K562 (cell line): ENCODE results near the gene SYMPK. TPM values are rescaled to one million over a fixed set of nuclear protein-coding genes. Genes with fewer than 3 reads are reported as not detected.

Experiments used
- ATAC-seq: fragments of 200-7000 bp; cut with Tn5 transposase; 3 replicates; pipeline ENCODE4 v1.9.1; 2020; ENCODE audit warnings: moderate library complexity
- BruUV-seq: library from RNA; stranded (reverse); fragments of 400-500 nt; replicated peaks from 2 replicates; lab custom pipeline; 2021; lab: Mats Ljungman, UMichigan
- CTCF ChIA-PET: fragments of 300-600 bp; formaldehyde crosslinking; extraction: SDS; loops from one replicate; lab custom pipeline; 2021; ENCODE audit warnings: low intra/inter-chr PET ratio; lab: Yijun Ruan, JAX
- POLR2A ChIA-PET: fragments of 300-600, 350-650 bp; sonication (Branson Sonifier 250); formaldehyde crosslinking; extraction: SDS; loops from one replicate; lab custom pipeline; 2021; ENCODE audit warnings: antibody characterized with exemption, inconsistent platforms; lab: Yijun Ruan, JAX
- DNase-seq, 4 experiments: peaks; one replicate each; pipeline versions ENCODE4 v3.0.0 to v3.0.0-alpha.2; 2011 to 2018; ENCODE audit warnings: low spot score in 3 of 4, mixed read lengths in 3 of 4; ENCODE audit errors: extremely low read depth in 1 of 4
- FAIRE-seq: peaks from 2 replicates; lab custom pipeline; 2011; peaks lifted over from hg19 to GRCh38; lab: Jason Lieb, UNC
- H2AFZ ChIP-seq: 2 replicates; pipeline ENCODE4 v1.6.0; 2011; ENCODE audit warnings: low read depth, low read length, control low read depth, inconsistent platforms
- H3K27ac ChIP-seq: fragments of 200-600 bp; 3 replicates; pipeline ENCODE4 v1.8.0; 2011; ENCODE audit warnings: low read depth, mild to moderate bottlenecking, control low read depth, inconsistent platforms, low read length, moderate library complexity, mixed read lengths; ENCODE audit errors: extremely low read depth
- H3K27me3 ChIP-seq, 2 experiments: fragments of 300-600 bp in 1 of 2; 2 replicates in 1 of 2; 3 replicates in 1 of 2; pipeline versions ENCODE4 v1.6.0 to v1.8.0; 2011; ENCODE audit warnings: inconsistent platforms in 2 of 2, low read length in 2 of 2, mild to moderate bottlenecking in 1 of 2, mixed read lengths in 1 of 2, moderate library complexity in 1 of 2; ENCODE audit not compliant: control insufficient read depth in 2 of 2, insufficient read depth in 2 of 2
- H3K36me3 ChIP-seq: fragments of 300-600 bp; 3 replicates; pipeline ENCODE4 v1.8.0; 2011; ENCODE audit warnings: mild to moderate bottlenecking, low read length, inconsistent platforms; ENCODE audit not compliant: control insufficient read depth, insufficient read depth
- H3K4me1 ChIP-seq, 2 experiments: fragments of 200-600 bp in 1 of 2; replicated peaks in 1 of 2; 2 replicates in 1 of 2; 3 replicates in 1 of 2; pipeline versions ENCODE4 v1.5.1 to v1.8.0; 2011; ENCODE audit warnings: inconsistent platforms in 2 of 2, low read length in 2 of 2, mild to moderate bottlenecking in 1 of 2, mixed read lengths in 1 of 2, moderate library complexity in 1 of 2; ENCODE audit not compliant: control insufficient read depth in 2 of 2, insufficient read depth in 2 of 2
- H3K4me2 ChIP-seq: 2 replicates; pipeline ENCODE4 v1.6.1; 2011; ENCODE audit warnings: low read length, control low read depth, inconsistent platforms, mixed read lengths; ENCODE audit not compliant: insufficient read depth
- H3K4me3 ChIP-seq: fragments of 200-600 bp; sonication (generic), shearing (Covaris generic); 2 replicates; pipeline ENCODE4 v1.5.1; 2016; ENCODE audit warnings: control low read depth, inconsistent platforms
- H3K79me2 ChIP-seq: fragments of 200-600 bp; 3 replicates; pipeline ENCODE4 v1.8.0; 2011; ENCODE audit warnings: low read length, inconsistent platforms; ENCODE audit not compliant: control insufficient read depth, insufficient read depth
- H3K9ac ChIP-seq, 2 experiments: 2 replicates each; pipeline versions ENCODE4 v1.6.0 to v1.6.1; 2011; ENCODE audit warnings: low read depth in 2 of 2, low read length in 2 of 2, control low read depth in 1 of 2, inconsistent platforms in 1 of 2, mild to moderate bottlenecking in 1 of 2, mixed read lengths in 1 of 2; ENCODE audit not compliant: insufficient read depth in 1 of 2
- H3K9me1 ChIP-seq: one replicate; pipeline ENCODE4 v1.6.0; 2011; ENCODE audit warnings: inconsistent platforms, mild to moderate bottlenecking, low read length, moderate library complexity; ENCODE audit not compliant: control insufficient read depth, insufficient read depth
- H3K9me3 ChIP-seq: replicated peaks from 2 replicates; pipeline ENCODE4 v1.5.1; 2011; ENCODE audit warnings: low read depth, low read length, inconsistent platforms; ENCODE audit not compliant: control insufficient read depth, insufficient read depth
- H4K20me1 ChIP-seq: replicated peaks from 2 replicates; pipeline ENCODE4 v1.6.1; 2011; ENCODE audit warnings: low read length, inconsistent platforms, mixed read lengths; ENCODE audit not compliant: control insufficient read depth, insufficient read depth
- BRD4 ChIP-seq: fragments of 200-600 bp; sonication (generic); IDR thresholded peaks from 2 replicates; pipeline ENCODE4 v1.6.1; 2017; ENCODE audit warnings: inconsistent platforms
- CBFB ChIP-seq: sonication (generic); formaldehyde crosslinking; IDR thresholded peaks from 2 replicates; pipeline ENCODE4 v1.4.0; 2020; ENCODE audit warnings: mild to moderate bottlenecking, missing genetic modification reagents
- COPS2 ChIP-seq: fragments of 450-650 bp; conservative IDR thresholded peaks from 2 replicates; pipeline ENCODE4 v1.6.1; 2016; ENCODE audit warnings: mild to moderate bottlenecking, moderate library complexity
- FOXP1 ChIP-seq: sonication (generic); formaldehyde crosslinking; IDR thresholded peaks from 2 replicates; pipeline ENCODE4 v1.8.0; 2022; ENCODE audit warnings: mild to moderate bottlenecking, missing genetic modification reagents
- HNRNPL ChIP-seq: fragments of 200-400 bp; formaldehyde crosslinking; IDR thresholded peaks from 2 replicates; pipeline ENCODE4 v1.6.1; 2017; ENCODE audit warnings: low read depth, mild to moderate bottlenecking, low read length
- JUNB ChIP-seq: fragments of 450-650 bp; formaldehyde crosslinking; conservative IDR thresholded peaks from 2 replicates; pipeline ENCODE4 v1.4.0; 2020; ENCODE audit warnings: mild to moderate bottlenecking
- JUND ChIP-seq, 2 experiments: IDR thresholded peaks; 2 replicates in 1 of 2; 3 replicates in 1 of 2; pipeline ENCODE4 v1.6.1; 2011; ENCODE audit warnings: borderline replicate concordance in 2 of 2, low read depth in 2 of 2, low read length in 2 of 2, improper control_type of control experiment in 1 of 2, missing biosample characterization in 1 of 2, missing genetic modification characterization in 1 of 2, missing genetic modification reagents in 1 of 2
- OTX1 ChIP-seq: fragments of 450-650 bp; formaldehyde crosslinking; IDR thresholded peaks from 2 replicates; pipeline ENCODE4 v1.4.0; 2022; ENCODE audit warnings: mild to moderate bottlenecking
- PCBP1 ChIP-seq: fragments of 200-400 bp; formaldehyde crosslinking; IDR thresholded peaks from 2 replicates; pipeline ENCODE4 v1.6.1; 2018; ENCODE audit warnings: mild to moderate bottlenecking, low read depth, low read length; ENCODE audit not compliant: poor library complexity, severe bottlenecking
- PTBP1 ChIP-seq: fragments of 200-400 bp; formaldehyde crosslinking; IDR thresholded peaks from 2 replicates; pipeline ENCODE4 v1.6.1; 2017; ENCODE audit warnings: low read depth, low read length
- RBFOX2 ChIP-seq: fragments of 200-400 bp; formaldehyde crosslinking; IDR thresholded peaks from 2 replicates; pipeline ENCODE4 v1.6.1; 2017; ENCODE audit warnings: low read depth, mild to moderate bottlenecking, low read length, moderate library complexity
- RBM34 ChIP-seq: fragments of 200-400 bp; formaldehyde crosslinking; IDR thresholded peaks from 2 replicates; pipeline ENCODE4 v1.6.1; 2018; ENCODE audit warnings: low read length, borderline replicate concordance; ENCODE audit not compliant: insufficient read depth
- RUNX1 ChIP-seq: sonication (generic); IDR thresholded peaks from 2 replicates; pipeline ENCODE4 v1.6.1; 2016; ENCODE audit warnings: antibody characterized with exemption, low read depth
- STAT5A ChIP-seq: IDR thresholded peaks from 2 replicates; pipeline ENCODE4 v1.6.1; 2012; ENCODE audit warnings: low read length, inconsistent platforms, borderline replicate concordance
- ZBTB33 ChIP-seq: sonication (generic); formaldehyde crosslinking; IDR thresholded peaks from 2 replicates; pipeline ENCODE4 v1.8.1; 2023; ENCODE audit warnings: mild to moderate bottlenecking, missing genetic modification reagents
- ZBTB7A ChIP-seq: IDR thresholded peaks from 2 replicates; pipeline ENCODE4 v1.6.1; 2011; ENCODE audit warnings: low read depth, mild to moderate bottlenecking, low read length, moderate library complexity, borderline replicate concordance; ENCODE audit not compliant: control insufficient read depth
- ZNF76 ChIP-seq: fragments of 250-450 bp; sonication (Bioruptor Pico); IDR thresholded peaks from 2 replicates; pipeline ENCODE4 v1.4.0; 2020; ENCODE audit warnings: mild to moderate bottlenecking, moderate library complexity, borderline replicate concordance
- WGBS: fragments of 100-300 bp; shearing (Covaris generic); methylation state at CpG from one replicate; pipeline ENCODE4 v1.1.6; 2016; ENCODE audit warnings: low coverage, mixed read lengths; ENCODE audit not compliant: insufficient coverage; ENCODE audit errors: missing lambda C conversion rate; 5-methylcytosine and 5-hydroxymethylcytosine counted together
- in situ Hi-C: fragments of 300-500 bp; cut with MboI; formaldehyde crosslinking; loops from 4 replicates; pipeline ENCODE4 v1.15.0; 2018; ENCODE audit warnings: inconsistent platforms, mixed read lengths
- intact Hi-C: fragments of 100-400 bp; cut with micrococcal nuclease; formaldehyde crosslinking; loops from 2 replicates; pipeline ENCODE4 v1.14.2; 2022
- polyA plus RNA-seq, 8 experiments: library from polyadenylated mRNA; depleted of rRNA in 4 of 8; stranded (reverse) in 5 of 8; unstranded in 3 of 8; fragments of >200 nt; fragmentation: Nextera tagmentation in 2 of 8; fragmentation: Illumina TruSeq in 1 of 8; extraction: Ambion mirVana in 2 of 8; extraction: Trizol in 1 of 8; gene quantifications; 2 replicates each; pipeline versions ENCODE4 v1.2.1 to v1.2.3, GENCODE V29; 2011 to 2014; ENCODE audit warnings: inconsistent platforms in 1 of 8, missing spikeins in 1 of 8
- total RNA-seq, 7 experiments: library from RNA; depleted of rRNA in 6 of 7; stranded (reverse); fragments of >200 nt in 6 of 7; fragmentation: Illumina TruSeq in 2 of 7; extraction: Trizol in 2 of 7; gene quantifications; 2 replicates each; pipeline versions ENCODE4 v1.2.1 to v1.2.3, GENCODE V29; 2011 to 2021; ENCODE audit warnings: low replicate concordance in 1 of 7

The SYMPK gene
- total and polyA plus RNA-seq, 9 of the 15 experiments (the other 6 are each of a cell fraction or from before 2014, with no cell fraction given): 0.73 to 95.5 (median 58.4) TPM

- Histone ChIP-seq H3K4me1 (peaks cover 42 to 59% of the 10 kb centered on the region in 2 experiments; a peak in 4 of 5 replicates), H3K36me3 (peaks cover 13% of the 10 kb centered on the region; the same call in 1 of the 3 replicates), H3K4me3 (peak overlapping the region; percentile 58), H3K79me2 (peaks cover 25% of the 10 kb centered on the region), H3K9me3 (no peaks in the 10 kb centered on the region), H3K27ac (peak overlapping the region; percentile 94), H3K9me1 (no peaks in the 10 kb centered on the region), H2AFZ (no peak overlapping the region), H3K27me3 (no peaks in the 10 kb centered on the region), H3K9ac (peak overlapping the region; percentile 80 to 97), H4K20me1 (no peaks in the 10 kb centered on the region), H3K4me2 (peak overlapping the region; percentile 87)
- no peak for FAIRE-seq
- WGBS: 67% methylated on average over 52 of the region's 72 CpGs
- CTCF ChIA-PET: interaction anchor here (0.6 to 3.3 kb wide), 4 partner anchors 21 to 694 kb away, joined by 3 to 56 read pairs (median 10); partner anchors contain the start of genes FOXA3 and SYMPK
- DNase-seq: peak; percentile 62 to 75 (median 70)
- in situ Hi-C loops (no loop called here), intact Hi-C loops (no loop called here)
- ATAC-seq: peak; percentile 31
- BruUV-seq: no TSS peak
- POLR2A ChIA-PET: interaction anchor here (0.7 to 2.3 kb wide), 7 partner anchors 8 to 100 kb away, joined by 3 to 12 read pairs (median 4); partner anchors contain the start of gene MYPOP
- TF ChIP-seq ZBTB7A: peak; percentile 60; the same call in 1 of the 2 replicates
- TF ChIP-seq PCBP1: peak; percentile 14
- no peak for TF ChIP-seq COPS2
- TF ChIP-seq STAT5A: no peak
- 0 out of 2 replicates have a peak, but pooled peaks have one; percentile 32 for TF ChIP-seq BRD4
- 0 out of 2 replicates have a peak, but pooled peaks have one; percentile 26 for TF ChIP-seq CBFB (CRISPR knock-in tag)
- TF ChIP-seq ZNF76: no peak
- TF ChIP-seq FOXP1: 0 out of 2 replicates have a peak, but pooled peaks have one; percentile 36
- peak; percentile 36; the same call in 1 of the 2 replicates for TF ChIP-seq HNRNPL
- TF ChIP-seq JUND (IDR thresholded peaks at IDR 0.05; ENCODE audit: borderline replicate concordance, low read depth, low read length): no peak
- TF ChIP-seq JUND (tag; IDR thresholded peaks at IDR 0.05; ENCODE audit: borderline replicate concordance, low read depth, low read length): no peak
- TF ChIP-seq RBM34: no peak
- TF ChIP-seq JUNB: no peak
- peak; percentile 6; the same call in 1 of the 2 replicates for TF ChIP-seq RBFOX2
- no peak for TF ChIP-seq PTBP1
- TF ChIP-seq RUNX1: no peak
- TF ChIP-seq OTX1: no peak
- TF ChIP-seq ZBTB33 (CRISPR knock-in tag): no peak
These were observed 22.0 kb upstream of the SYMPK start for GRCh38 chr19:45884682-45885555.
